K562 (cell line): ENCODE data around the gene SCFD2. TPM values are rescaled to one million over a fixed set of nuclear protein-coding genes. Genes with fewer than 3 reads are reported as not detected.
A peak's percentile ranks its signal among the peaks of the same experiment; 100 is the strongest.

Experiments
- CREM ChIP-seq: IDR thresholded peaks from 2 replicates; pipeline ENCODE4 v1.6.1; 2014; ENCODE audit warnings: antibody characterized with exemption, low read depth
- FOXA3 ChIP-seq, 2 experiments: fragments of 450-650 bp in 1 of 2; sonication (generic) in 1 of 2; formaldehyde crosslinking; IDR thresholded peaks in 1 of 2; conservative IDR thresholded peaks in 1 of 2; 2 replicates each; pipeline versions ENCODE4 v1.4.0 to v1.8.0; 2020 to 2022; ENCODE audit warnings: mild to moderate bottlenecking in 2 of 2, missing genetic modification reagents in 1 of 2
- MTA1 ChIP-seq: fragments of 450-650 bp; IDR thresholded peaks from 2 replicates; pipeline ENCODE4 v1.6.1; 2017; ENCODE audit warnings: borderline replicate concordance
- POLR2G ChIP-seq: fragments of 200-400 bp; formaldehyde crosslinking; IDR thresholded peaks from 2 replicates; pipeline ENCODE4 v1.6.1; 2017; ENCODE audit warnings: low read depth, mild to moderate bottlenecking, antibody characterized with exemption, low read length, moderate library complexity
- SIX5 ChIP-seq, 2 experiments: IDR thresholded peaks; 2 replicates each; pipeline ENCODE4 v1.6.1; 2011; ENCODE audit warnings: low read length in 2 of 2, borderline replicate concordance in 1 of 2, low read depth in 1 of 2, mild to moderate bottlenecking in 1 of 2, moderate library complexity in 1 of 2; ENCODE audit not compliant: insufficient read depth in 1 of 2
- ZNF23 ChIP-seq: fragments of 250-450 bp; sonication (Bioruptor Pico); IDR thresholded peaks from 2 replicates; pipeline ENCODE4 v1.4.0; 2020; ENCODE audit warnings: mild to moderate bottlenecking
- ZSCAN29 ChIP-seq: fragments of 450-650 bp; IDR thresholded peaks from 2 replicates; pipeline ENCODE4 v1.6.1; 2017
- polyA plus RNA-seq, 8 experiments: library from polyadenylated mRNA; depleted of rRNA in 4 of 8; stranded (reverse) in 5 of 8; unstranded in 3 of 8; fragments of >200 nt; fragmentation: Nextera tagmentation in 2 of 8; fragmentation: Illumina TruSeq in 1 of 8; extraction: Ambion mirVana in 2 of 8; extraction: Trizol in 1 of 8; gene quantifications; 2 replicates each; pipeline versions ENCODE4 v1.2.1 to v1.2.3, GENCODE V29; 2011 to 2014; ENCODE audit warnings: inconsistent platforms in 1 of 8, missing spikeins in 1 of 8
- total RNA-seq, 7 experiments: library from RNA; depleted of rRNA in 6 of 7; stranded (reverse); fragments of >200 nt in 6 of 7; fragmentation: Illumina TruSeq in 2 of 7; extraction: Trizol in 2 of 7; gene quantifications; 2 replicates each; pipeline versions ENCODE4 v1.2.1 to v1.2.3, GENCODE V29; 2011 to 2021; ENCODE audit warnings: low replicate concordance in 1 of 7
- TF ChIP-seq, protein P1 (sequence below): fragments of 450-650 bp; IDR thresholded peaks from 2 replicates; pipeline ENCODE4 v1.6.1; 2016; ENCODE audit warnings: mild to moderate bottlenecking, moderate library complexity
- TF ChIP-seq, protein P2 (sequence below), 2 experiments: fragments of 450-650 bp in 1 of 2; IDR thresholded peaks; 2 replicates each; pipeline ENCODE4 v1.6.1; 2011 to 2017; ENCODE audit warnings: low read depth in 2 of 2, antibody characterized with exemption in 1 of 2, borderline replicate concordance in 1 of 2, low read length in 1 of 2, mild to moderate bottlenecking in 1 of 2, mixed read lengths in 1 of 2; ENCODE audit not compliant: control insufficient read depth in 1 of 2
- TF ChIP-seq, protein P3 (sequence below): fragments of 250-450 bp; sonication (Bioruptor Pico); IDR thresholded peaks from 2 replicates; pipeline ENCODE4 v1.4.0; 2020; ENCODE audit warnings: mild to moderate bottlenecking

The SCFD2 gene
- total and polyA plus RNA-seq, 9 of the 15 experiments (the other 6 are each of a cell fraction or from before 2014, with no cell fraction given), result 5.7 to 30.3 (median 22.8) TPM

DNA sequence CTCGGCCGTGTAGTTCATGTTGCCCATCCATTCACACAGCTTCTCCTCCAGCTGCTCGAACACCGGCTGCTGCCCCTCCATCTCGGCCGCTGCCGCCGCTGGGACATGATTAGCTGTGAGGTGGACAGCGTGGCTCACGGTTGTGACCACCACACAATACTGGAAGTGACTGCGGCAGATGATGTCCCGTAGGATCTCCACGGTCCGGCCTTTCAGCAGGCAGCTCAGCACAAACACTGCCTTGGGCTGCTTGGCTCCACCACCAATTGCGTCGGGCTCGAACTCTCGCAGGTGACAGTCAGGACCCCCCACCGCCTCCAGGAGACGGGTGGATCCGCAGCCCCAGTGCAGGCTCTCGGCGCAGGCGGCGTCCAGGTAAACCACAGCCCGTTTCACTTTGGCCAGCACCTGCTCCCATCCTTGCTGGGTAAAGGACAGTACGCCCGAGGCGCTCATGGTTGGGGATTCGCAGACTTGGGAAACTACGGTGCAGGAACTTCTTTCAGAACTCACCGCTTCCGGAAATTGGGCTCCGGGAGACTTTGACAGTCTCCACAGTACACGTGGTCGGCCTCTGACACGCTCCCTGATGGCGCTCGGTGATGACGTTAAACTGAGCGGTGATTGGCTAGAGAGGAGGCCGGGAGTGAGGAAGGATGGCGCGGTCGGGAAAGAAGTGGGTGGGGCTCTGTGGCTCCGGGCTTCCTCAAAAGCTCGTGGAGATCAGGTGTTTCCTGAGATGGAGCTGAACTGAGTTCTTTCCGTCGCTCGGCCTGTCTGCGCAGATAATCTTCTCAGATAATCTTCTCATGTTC is at the start of gene SCFD2 (continued):
- TF ChIP-seq, protein P1, sequence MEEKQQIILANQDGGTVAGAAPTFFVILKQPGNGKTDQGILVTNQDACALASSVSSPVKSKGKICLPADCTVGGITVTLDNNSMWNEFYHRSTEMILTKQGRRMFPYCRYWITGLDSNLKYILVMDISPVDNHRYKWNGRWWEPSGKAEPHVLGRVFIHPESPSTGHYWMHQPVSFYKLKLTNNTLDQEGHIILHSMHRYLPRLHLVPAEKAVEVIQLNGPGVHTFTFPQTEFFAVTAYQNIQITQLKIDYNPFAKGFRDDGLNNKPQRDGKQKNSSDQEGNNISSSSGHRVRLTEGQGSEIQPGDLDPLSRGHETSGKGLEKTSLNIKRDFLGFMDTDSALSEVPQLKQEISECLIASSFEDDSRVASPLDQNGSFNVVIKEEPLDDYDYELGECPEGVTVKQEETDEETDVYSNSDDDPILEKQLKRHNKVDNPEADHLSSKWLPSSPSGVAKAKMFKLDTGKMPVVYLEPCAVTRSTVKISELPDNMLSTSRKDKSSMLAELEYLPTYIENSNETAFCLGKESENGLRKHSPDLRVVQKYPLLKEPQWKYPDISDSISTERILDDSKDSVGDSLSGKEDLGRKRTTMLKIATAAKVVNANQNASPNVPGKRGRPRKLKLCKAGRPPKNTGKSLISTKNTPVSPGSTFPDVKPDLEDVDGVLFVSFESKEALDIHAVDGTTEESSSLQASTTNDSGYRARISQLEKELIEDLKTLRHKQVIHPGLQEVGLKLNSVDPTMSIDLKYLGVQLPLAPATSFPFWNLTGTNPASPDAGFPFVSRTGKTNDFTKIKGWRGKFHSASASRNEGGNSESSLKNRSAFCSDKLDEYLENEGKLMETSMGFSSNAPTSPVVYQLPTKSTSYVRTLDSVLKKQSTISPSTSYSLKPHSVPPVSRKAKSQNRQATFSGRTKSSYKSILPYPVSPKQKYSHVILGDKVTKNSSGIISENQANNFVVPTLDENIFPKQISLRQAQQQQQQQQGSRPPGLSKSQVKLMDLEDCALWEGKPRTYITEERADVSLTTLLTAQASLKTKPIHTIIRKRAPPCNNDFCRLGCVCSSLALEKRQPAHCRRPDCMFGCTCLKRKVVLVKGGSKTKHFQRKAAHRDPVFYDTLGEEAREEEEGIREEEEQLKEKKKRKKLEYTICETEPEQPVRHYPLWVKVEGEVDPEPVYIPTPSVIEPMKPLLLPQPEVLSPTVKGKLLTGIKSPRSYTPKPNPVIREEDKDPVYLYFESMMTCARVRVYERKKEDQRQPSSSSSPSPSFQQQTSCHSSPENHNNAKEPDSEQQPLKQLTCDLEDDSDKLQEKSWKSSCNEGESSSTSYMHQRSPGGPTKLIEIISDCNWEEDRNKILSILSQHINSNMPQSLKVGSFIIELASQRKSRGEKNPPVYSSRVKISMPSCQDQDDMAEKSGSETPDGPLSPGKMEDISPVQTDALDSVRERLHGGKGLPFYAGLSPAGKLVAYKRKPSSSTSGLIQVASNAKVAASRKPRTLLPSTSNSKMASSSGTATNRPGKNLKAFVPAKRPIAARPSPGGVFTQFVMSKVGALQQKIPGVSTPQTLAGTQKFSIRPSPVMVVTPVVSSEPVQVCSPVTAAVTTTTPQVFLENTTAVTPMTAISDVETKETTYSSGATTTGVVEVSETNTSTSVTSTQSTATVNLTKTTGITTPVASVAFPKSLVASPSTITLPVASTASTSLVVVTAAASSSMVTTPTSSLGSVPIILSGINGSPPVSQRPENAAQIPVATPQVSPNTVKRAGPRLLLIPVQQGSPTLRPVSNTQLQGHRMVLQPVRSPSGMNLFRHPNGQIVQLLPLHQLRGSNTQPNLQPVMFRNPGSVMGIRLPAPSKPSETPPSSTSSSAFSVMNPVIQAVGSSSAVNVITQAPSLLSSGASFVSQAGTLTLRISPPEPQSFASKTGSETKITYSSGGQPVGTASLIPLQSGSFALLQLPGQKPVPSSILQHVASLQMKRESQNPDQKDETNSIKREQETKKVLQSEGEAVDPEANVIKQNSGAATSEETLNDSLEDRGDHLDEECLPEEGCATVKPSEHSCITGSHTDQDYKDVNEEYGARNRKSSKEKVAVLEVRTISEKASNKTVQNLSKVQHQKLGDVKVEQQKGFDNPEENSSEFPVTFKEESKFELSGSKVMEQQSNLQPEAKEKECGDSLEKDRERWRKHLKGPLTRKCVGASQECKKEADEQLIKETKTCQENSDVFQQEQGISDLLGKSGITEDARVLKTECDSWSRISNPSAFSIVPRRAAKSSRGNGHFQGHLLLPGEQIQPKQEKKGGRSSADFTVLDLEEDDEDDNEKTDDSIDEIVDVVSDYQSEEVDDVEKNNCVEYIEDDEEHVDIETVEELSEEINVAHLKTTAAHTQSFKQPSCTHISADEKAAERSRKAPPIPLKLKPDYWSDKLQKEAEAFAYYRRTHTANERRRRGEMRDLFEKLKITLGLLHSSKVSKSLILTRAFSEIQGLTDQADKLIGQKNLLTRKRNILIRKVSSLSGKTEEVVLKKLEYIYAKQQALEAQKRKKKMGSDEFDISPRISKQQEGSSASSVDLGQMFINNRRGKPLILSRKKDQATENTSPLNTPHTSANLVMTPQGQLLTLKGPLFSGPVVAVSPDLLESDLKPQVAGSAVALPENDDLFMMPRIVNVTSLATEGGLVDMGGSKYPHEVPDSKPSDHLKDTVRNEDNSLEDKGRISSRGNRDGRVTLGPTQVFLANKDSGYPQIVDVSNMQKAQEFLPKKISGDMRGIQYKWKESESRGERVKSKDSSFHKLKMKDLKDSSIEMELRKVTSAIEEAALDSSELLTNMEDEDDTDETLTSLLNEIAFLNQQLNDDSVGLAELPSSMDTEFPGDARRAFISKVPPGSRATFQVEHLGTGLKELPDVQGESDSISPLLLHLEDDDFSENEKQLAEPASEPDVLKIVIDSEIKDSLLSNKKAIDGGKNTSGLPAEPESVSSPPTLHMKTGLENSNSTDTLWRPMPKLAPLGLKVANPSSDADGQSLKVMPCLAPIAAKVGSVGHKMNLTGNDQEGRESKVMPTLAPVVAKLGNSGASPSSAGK, result peak; percentile 87
- TF ChIP-seq ZNF23 (CRISPR knock-in tag) (no peak), MTA1 (peak; percentile 98), ZSCAN29 (no peak), SIX5 (IDR thresholded peaks at IDR 0.05; ENCODE audit: borderline replicate concordance in 1 of 2, insufficient read depth in 1 of 2, low read depth in 1 of 2, low read length in 2 of 2) (no peak), CREM (peak; percentile 100), POLR2G (peak; percentile 73), FOXA3 (CRISPR knock-in tag; conservative IDR thresholded peaks at IDR 0.05 in 1 of 2, IDR thresholded peaks at IDR 0.05 in 1 of 2) (no peak)
- TF ChIP-seq, protein P2, sequence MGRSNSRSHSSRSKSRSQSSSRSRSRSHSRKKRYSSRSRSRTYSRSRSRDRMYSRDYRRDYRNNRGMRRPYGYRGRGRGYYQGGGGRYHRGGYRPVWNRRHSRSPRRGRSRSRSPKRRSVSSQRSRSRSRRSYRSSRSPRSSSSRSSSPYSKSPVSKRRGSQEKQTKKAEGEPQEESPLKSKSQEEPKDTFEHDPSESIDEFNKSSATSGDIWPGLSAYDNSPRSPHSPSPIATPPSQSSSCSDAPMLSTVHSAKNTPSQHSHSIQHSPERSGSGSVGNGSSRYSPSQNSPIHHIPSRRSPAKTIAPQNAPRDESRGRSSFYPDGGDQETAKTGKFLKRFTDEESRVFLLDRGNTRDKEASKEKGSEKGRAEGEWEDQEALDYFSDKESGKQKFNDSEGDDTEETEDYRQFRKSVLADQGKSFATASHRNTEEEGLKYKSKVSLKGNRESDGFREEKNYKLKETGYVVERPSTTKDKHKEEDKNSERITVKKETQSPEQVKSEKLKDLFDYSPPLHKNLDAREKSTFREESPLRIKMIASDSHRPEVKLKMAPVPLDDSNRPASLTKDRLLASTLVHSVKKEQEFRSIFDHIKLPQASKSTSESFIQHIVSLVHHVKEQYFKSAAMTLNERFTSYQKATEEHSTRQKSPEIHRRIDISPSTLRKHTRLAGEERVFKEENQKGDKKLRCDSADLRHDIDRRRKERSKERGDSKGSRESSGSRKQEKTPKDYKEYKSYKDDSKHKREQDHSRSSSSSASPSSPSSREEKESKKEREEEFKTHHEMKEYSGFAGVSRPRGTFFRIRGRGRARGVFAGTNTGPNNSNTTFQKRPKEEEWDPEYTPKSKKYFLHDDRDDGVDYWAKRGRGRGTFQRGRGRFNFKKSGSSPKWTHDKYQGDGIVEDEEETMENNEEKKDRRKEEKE (IDR thresholded peaks at IDR 0.05; ENCODE audit: borderline replicate concordance in 1 of 2, control insufficient read depth in 1 of 2, low read depth in 2 of 2, low read length in 1 of 2), result no peak
- TF ChIP-seq, protein P3, sequence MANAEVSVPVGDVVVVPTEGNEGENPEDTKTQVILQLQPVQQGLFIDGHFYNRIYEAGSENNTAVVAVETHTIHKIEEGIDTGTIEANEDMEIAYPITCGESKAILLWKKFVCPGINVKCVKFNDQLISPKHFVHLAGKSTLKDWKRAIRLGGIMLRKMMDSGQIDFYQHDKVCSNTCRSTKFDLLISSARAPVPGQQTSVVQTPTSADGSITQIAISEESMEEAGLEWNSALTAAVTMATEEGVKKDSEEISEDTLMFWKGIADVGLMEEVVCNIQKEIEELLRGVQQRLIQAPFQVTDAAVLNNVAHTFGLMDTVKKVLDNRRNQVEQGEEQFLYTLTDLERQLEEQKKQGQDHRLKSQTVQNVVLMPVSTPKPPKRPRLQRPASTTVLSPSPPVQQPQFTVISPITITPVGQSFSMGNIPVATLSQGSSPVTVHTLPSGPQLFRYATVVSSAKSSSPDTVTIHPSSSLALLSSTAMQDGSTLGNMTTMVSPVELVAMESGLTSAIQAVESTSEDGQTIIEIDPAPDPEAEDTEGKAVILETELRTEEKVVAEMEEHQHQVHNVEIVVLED, result no peak
